Lower lobe of right lung (tissue), 2 donors: ENCODE data around the gene PCNT. TPM values are rescaled to one million over a fixed set of nuclear protein-coding genes. Genes with fewer than 3 reads are reported as not detected.
A peak's percentile ranks its signal among the peaks of the same experiment; 100 is the strongest.

Experiments
- ATAC-seq, 2 donors: fragments of 200-7000 bp; cut with Tn5 transposase; one replicate each; pipeline ENCODE4 v1.9.1; 2020 to 2022; ENCODE audit warnings: mild to moderate bottlenecking in 2 of 2, moderate library complexity in 2 of 2
- DNase-seq: peaks from one replicate; pipeline ENCODE4 v3.0.0-alpha.2; 2020
- H3K27ac ChIP-seq: fragments of 200-600 bp; one replicate; pipeline ENCODE4 v1.8.0; 2022
- H3K27me3 ChIP-seq: fragments of 200-600 bp; one replicate; pipeline ENCODE4 v1.8.0; 2022; ENCODE audit warnings: low read depth
- H3K36me3 ChIP-seq: fragments of 200-600 bp; one replicate; pipeline ENCODE4 v1.8.0; 2022; ENCODE audit warnings: mild to moderate bottlenecking
- H3K4me1 ChIP-seq: fragments of 200-600 bp; one replicate; pipeline ENCODE4 v1.8.0; 2022
- H3K4me3 ChIP-seq: fragments of 200-600 bp; one replicate; pipeline ENCODE4 v1.8.0; 2022; ENCODE audit warnings: mild to moderate bottlenecking
- H3K9me3 ChIP-seq: fragments of 200-600 bp; one replicate; pipeline ENCODE4 v1.8.0; 2022
- intact Hi-C: fragments of 100-400 bp; cut with DNase I; formaldehyde crosslinking; loops from one replicate; pipeline ENCODE4 v1.11.0; 2022
- total RNA-seq: library from RNA; stranded (reverse); fragmentation: NEBNext Ultra II Directional; extraction: Animal tissue kit (Norgen Biotek cat#: 25700); gene quantifications from one replicate; pipeline ENCODE4 v1.2.1, GENCODE V29; 2021
- TF ChIP-seq, protein P1 (sequence below): fragments of 200-600 bp; IDR thresholded peaks from one replicate; pipeline ENCODE4 v1.8.0; 2022; ENCODE audit warnings: antibody characterized with exemption, mild to moderate bottlenecking
- donor health status: DM: no; HTN: yes; CAD: no; lungs with severe emphysema.

Gene PCNT
- total RNA-seq, 1 donor from 2014 or later, result 36.5 TPM

DNA sequence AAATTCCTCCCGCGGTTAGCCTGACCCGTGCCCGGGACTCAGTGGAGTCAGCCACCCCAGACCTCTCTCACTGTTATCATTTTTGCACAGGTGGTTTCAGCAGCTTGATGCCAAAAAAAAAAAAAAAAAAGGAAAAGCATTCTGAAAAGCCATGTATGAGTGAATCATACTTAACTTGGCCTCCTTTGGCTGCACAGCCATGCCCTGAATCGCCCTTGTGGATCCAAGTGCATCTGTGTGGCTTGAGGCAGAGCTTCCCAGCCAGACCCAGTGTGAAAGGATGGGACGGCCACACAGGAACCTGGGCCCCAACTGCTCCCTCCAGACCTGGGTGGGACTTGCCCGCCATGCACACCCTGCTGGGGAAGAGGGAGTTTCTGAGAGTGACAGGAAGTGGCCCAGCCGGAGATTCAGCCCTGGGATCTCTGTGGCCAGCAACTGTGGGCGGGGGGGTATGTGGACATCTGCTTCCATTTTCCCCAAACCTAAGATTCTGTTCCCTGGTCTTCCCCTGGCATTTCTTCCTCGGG lies 29.2 kb upstream of the PCNT start:
- TF ChIP-seq, protein P1, sequence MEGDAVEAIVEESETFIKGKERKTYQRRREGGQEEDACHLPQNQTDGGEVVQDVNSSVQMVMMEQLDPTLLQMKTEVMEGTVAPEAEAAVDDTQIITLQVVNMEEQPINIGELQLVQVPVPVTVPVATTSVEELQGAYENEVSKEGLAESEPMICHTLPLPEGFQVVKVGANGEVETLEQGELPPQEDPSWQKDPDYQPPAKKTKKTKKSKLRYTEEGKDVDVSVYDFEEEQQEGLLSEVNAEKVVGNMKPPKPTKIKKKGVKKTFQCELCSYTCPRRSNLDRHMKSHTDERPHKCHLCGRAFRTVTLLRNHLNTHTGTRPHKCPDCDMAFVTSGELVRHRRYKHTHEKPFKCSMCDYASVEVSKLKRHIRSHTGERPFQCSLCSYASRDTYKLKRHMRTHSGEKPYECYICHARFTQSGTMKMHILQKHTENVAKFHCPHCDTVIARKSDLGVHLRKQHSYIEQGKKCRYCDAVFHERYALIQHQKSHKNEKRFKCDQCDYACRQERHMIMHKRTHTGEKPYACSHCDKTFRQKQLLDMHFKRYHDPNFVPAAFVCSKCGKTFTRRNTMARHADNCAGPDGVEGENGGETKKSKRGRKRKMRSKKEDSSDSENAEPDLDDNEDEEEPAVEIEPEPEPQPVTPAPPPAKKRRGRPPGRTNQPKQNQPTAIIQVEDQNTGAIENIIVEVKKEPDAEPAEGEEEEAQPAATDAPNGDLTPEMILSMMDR, result no peak
- Histone ChIP-seq H3K4me1 (peaks cover 16% of the 10 kb centered on the region), H3K9me3 (no peaks in the 10 kb centered on the region), H3K36me3 (peaks cover 12% of the 10 kb centered on the region), H3K27ac (no peak overlapping the region), H3K27me3 (no peaks in the 10 kb centered on the region), H3K4me3 (no peak overlapping the region)
- intact Hi-C loops, result no loop called here
- ATAC-seq, result peak; percentile 22 to 34
- DNase-seq, result peak; percentile 63

GRCh38 chr21:46295177-46295770 lies 28.7 kb upstream of the PCNT start:
- peak overlapping the region; percentile 44 for H3K27ac ChIP-seq

GRCh38 chr21:46295996-46296752 lies 27.8 kb upstream of the PCNT start:
- DNase-seq (peak; percentile 90), ATAC-seq (peak; percentile 91 to 93)
- no peaks in the 10 kb centered on the region for H3K9me3 ChIP-seq
- intact Hi-C loops, result no loop called here
- H3K27me3 ChIP-seq, result no peaks in the 10 kb centered on the region
- H3K27ac ChIP-seq, result peak overlapping the region; percentile 44
- peaks cover 16% of the 10 kb centered on the region for H3K4me1 ChIP-seq
- peaks cover 12% of the 10 kb centered on the region for H3K36me3 ChIP-seq
- TF ChIP-seq, protein P1, result no peak
- peak overlapping the region; percentile 20 for H3K4me3 ChIP-seq

More at GRCh38 chr21:46295177-46295770, 28.7 kb upstream of the PCNT start:
- Histone ChIP-seq H3K4me3 (no peak overlapping the region), H3K36me3 (peaks cover 12% of the 10 kb centered on the region), H3K27me3 (no peaks in the 10 kb centered on the region), H3K9me3 (no peaks in the 10 kb centered on the region), H3K4me1 (peaks cover 16% of the 10 kb centered on the region)
- ATAC-seq (peak; percentile 10 to 14), DNase-seq (no peak)
- intact Hi-C loops, result no loop called here
- TF ChIP-seq, protein P1, result no peak

DNA sequence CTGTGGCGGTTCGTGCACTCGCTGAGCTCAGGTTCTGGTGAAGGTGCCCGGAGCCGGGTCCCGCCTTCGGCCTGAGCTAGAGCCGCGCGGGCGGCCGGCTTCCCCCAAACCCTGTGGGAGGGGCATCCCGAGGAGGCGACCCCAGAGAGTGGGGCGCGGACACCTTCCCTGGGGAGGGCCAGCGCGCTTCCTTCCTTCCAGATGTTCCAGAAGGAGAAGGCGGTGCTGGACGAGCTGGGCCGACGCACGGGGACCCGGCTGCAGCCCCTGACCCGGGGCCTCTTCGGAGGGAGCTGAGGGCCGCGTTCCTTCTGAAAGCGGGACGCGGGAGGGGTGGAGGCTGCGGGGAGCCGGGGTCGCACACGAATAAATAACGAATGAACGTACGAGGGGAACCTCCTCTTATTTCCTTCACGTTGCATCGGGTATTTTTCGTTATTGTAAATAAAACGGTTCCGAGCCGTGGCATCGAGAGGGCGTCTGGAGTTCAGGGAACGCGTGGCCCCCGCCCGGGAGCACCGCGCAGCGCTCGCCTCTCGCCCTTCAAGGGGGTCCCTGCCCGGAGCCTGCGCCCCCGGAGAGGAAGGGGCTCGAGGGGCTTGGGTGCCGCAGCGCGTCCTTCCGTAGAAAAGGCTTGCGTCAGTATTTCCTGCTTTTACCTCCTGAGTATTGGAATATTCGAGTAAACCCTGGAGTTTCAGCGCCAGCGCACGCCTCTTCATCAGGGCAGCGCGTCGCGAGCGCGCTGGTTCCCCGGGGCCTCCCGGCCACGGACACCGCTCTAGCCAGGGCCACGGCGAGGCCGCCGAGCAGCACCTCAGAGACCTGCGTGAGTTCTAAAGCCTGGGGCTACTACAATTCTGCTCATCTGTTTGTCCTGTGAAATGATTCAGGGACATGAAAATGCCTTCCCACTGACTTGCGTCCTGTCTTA lies 26.4 kb upstream of the PCNT start:
- H3K36me3 ChIP-seq, result no peaks in the 10 kb centered on the region
- H3K27ac ChIP-seq, result peak overlapping the region; percentile 53
- intact Hi-C loops, result no loop called here
- ATAC-seq (peak; percentile 39 to 44), DNase-seq (peak; percentile 44)
- H3K4me1 ChIP-seq, result peaks cover 16% of the 10 kb centered on the region
- peak overlapping the region; percentile 63 for H3K4me3 ChIP-seq
- H3K27me3 ChIP-seq, result no peaks in the 10 kb centered on the region
- TF ChIP-seq, protein P1, result no peak
- H3K9me3 ChIP-seq, result no peaks in the 10 kb centered on the region

DNA sequence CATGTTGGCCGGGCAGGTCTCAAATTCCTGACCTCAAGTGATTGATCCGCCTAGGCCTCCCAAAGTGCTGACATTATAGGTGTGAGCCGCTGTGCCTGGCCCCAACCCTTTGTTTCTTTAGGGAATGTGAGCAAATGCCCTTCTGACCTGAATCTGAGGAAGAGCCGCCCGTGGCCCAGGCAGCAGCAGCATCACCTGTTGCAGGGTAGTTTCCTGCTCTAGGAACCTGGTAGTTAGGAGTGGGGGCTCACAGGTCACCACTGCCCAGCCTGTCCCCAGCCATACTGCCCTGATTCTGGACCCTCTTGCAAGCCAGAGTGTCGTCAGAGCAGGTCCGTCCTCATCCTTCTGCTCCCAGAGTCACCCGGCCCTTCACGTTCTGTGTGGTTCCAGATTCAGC lies 24.8 kb upstream of the PCNT start:
- Histone ChIP-seq H3K36me3 (no peaks in the 10 kb centered on the region), H3K4me1 (peaks cover 16% of the 10 kb centered on the region), H3K27me3 (no peaks in the 10 kb centered on the region), H3K9me3 (no peaks in the 10 kb centered on the region), H3K27ac (no peak overlapping the region), H3K4me3 (no peak overlapping the region)
- DNase-seq (peak; percentile 22), ATAC-seq (no peak)
- intact Hi-C loops, result no loop called here
- TF ChIP-seq, protein P1, result no peak
